ENCODE results near the gene B3GALNT2.
"Not testable (repeated sequence)": the region's sequence is repeated elsewhere in the genome, so short reads cannot be mapped to it uniquely, and the experiment has no call there.

B3GALNT2 gene

GRCh38 chr1:235504122-235504493 is at the start of gene B3GALNT2:
TSS of gene B3GALNT2 (minus strand) at chr1:235504452. CDS start at chr1:235504252, 200 bp downstream.
- DNase-seq = no peak

- no peak for DNase-seq
Observed at GRCh38 chr1:235553112-235553551, 48.9 kb upstream of the B3GALNT2 start.

- no peak for DNase-seq
Observed at GRCh38 chr1:235552146-235552716, 48.0 kb upstream of the B3GALNT2 start.

- peak; percentile 28 for DNase-seq
Observed at GRCh38 chr1:235549351-235550139, 45.3 kb upstream of the B3GALNT2 start.

- not testable (repeated sequence) for DNase-seq
Observed at GRCh38 chr1:235546369-235547155, 42.3 kb upstream of the B3GALNT2 start.

GRCh38 chr1:235545292-235545930 is 41.2 kb upstream of the B3GALNT2 start:
- no peak for DNase-seq

GRCh38 chr1:235542845-235543244 is 38.6 kb upstream of the B3GALNT2 start:
- not testable (repeated sequence) for DNase-seq

GRCh38 chr1:235533476-235534168 is 29.4 kb upstream of the B3GALNT2 start:
- no peak for DNase-seq

GRCh38 chr1:235532360-235532759 is 28.1 kb upstream of the B3GALNT2 start:
- no peak for DNase-seq

GRCh38 chr1:235527196-235527814 is 23.1 kb upstream of the B3GALNT2 start:
- no peak for DNase-seq

- DNase-seq = no peak
Observed at GRCh38 chr1:235525314-235525713, 21.1 kb upstream of the B3GALNT2 start.

GRCh38 chr1:235516862-235517446 is 12.7 kb upstream of the B3GALNT2 start:
- DNase-seq = no peak

GRCh38 chr1:235515844-235516512 is 11.7 kb upstream of the B3GALNT2 start:
- no peak for DNase-seq

GRCh38 chr1:235513495-235514366 is 9.5 kb upstream of the B3GALNT2 start:
- DNase-seq = peak; percentile 80

GRCh38 chr1:235511470-235512240 is 7.4 kb upstream of the B3GALNT2 start:
- no peak for DNase-seq

GRCh38 chr1:235510823-235511222 is 6.6 kb upstream of the B3GALNT2 start:
- no peak for DNase-seq

- DNase-seq = no peak
Observed at GRCh38 chr1:235507623-235508022, 3.4 kb upstream of the B3GALNT2 start.

- DNase-seq = peak; percentile 99
Observed at GRCh38 chr1:235504494-235505222, 406 bp upstream of the B3GALNT2 start.

Measured in retina (tissue), 1 donor.